GM12865 (cell line): ENCODE results near the gene CNNM2.

ENCODE experiments used
- DNase-seq: peaks from one replicate; pipeline ENCODE4 v3.0.0; 2010; ENCODE audit warnings: low read depth
- H3K4me3 ChIP-seq: 2 replicates; pipeline ENCODE4 v1.5.1; 2011; ENCODE audit warnings: mild to moderate bottlenecking, low read depth, low read length, control low read depth
- CTCF ChIP-seq: IDR thresholded peaks from 2 replicates; pipeline ENCODE4 v1.5.1; 2011; ENCODE audit warnings: low read length, control low read depth, low read depth, inconsistent platforms; ENCODE audit not compliant: insufficient read depth; ENCODE audit errors: missing control alignments

CNNM2 gene

GRCh38 chr10:103025696-103026095 is 107.6 kb downstream of the CNNM2 start:
- H3K4me3 ChIP-seq: no peak overlapping the region
- DNase-seq: no peak
- no peak for TF ChIP-seq CTCF

DNA sequence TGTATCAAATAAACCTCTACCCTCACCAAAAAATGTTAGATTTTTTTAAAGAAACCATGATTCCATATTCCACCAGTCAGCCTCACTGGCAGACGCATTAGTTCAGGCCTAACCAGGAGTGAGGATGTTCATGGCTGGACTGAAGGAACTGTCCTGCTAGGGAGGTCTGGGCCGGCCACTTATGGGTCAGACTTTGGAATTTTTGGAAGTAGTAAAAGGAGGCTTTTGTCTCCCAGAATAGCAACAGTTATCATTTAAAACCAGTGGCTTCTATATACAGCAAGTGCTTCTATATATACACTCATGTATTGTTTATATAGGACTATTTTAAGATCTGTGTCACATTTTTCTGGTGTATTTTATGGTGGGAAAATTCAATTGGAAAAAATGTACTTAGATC is 120.5 kb downstream of the CNNM2 start:
- TF ChIP-seq CTCF: no peak
- no peak for DNase-seq
- no peak overlapping the region for H3K4me3 ChIP-seq

DNA sequence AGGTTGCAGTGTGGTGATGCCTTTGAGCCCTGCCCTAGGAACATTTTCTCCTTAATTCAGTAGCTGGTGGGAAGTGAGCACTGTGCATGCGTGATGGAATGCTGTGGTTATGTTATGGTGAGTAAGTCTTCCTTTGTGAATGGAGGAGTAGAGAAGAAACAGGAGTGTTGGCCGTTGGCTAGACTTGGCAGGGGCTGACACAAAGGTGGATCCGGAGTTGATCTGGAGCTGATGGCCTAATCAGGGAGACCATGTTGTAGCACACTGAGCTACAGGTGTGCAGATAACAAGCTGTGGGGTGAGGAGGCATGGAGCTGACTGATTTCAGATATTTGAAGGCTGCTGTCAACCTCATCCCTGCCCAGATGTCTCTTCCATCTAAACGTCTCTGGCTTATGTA is 122.3 kb downstream of the CNNM2 start:
- no peak for DNase-seq
- TF ChIP-seq CTCF: no peak
- no peak overlapping the region for H3K4me3 ChIP-seq

GRCh38 chr10:103041391-103041790 is 123.3 kb downstream of the CNNM2 start:
- DNase-seq: no peak
- no peak for TF ChIP-seq CTCF
- no peak overlapping the region for H3K4me3 ChIP-seq

DNA sequence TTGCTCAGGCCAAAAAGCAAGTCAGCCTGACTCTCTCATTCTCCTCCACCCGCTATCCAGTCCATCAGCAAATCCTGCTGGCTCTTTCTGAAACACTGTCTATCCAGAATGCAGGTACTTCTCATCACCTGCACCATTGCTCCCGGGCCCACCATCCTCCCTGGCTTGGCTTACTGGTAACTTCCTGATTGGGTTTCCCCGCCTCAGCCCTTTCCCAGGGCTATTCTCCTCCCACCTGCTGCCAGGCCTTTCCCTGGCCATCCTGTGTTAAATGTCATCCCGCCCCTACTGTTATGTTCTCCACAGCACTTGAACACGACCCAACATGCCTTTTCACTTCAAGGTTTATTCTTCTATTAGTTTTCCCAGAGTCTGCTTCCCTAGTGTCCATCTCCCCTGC is 124.0 kb downstream of the CNNM2 start:
- no peak overlapping the region for H3K4me3 ChIP-seq
- DNase-seq: no peak
- TF ChIP-seq CTCF: no peak

- TF ChIP-seq CTCF: no peak
- no peak for DNase-seq
- H3K4me3 ChIP-seq: no peak overlapping the region
These were observed 124.8 kb downstream of the CNNM2 start for GRCh38 chr10:103042908-103043307.

DNA sequence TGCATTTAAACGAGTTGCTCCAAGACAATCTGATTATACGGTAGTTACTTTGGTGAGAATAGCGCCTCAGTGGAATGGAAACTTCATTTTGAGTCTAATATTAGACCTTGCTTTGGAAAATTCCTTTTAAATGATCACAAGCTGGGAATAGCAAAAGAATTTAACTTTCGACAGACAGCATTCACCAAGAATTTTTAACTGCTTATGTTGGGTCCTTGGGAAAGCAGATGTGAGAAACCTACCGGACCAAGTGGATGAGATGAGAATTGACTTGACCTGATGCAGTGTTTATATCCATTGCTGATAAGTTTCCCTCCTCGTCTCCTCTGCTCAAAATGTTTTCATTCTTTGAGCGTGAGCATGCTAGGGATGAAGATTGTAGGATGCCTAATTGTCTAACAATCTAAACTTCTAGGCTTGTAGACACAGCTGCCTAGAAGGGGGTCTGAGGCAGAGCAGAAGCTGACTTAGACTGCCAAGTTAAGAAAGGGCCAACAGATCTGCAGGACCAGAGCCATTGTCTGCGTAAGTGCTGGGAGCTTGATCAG is 126.9 kb downstream of the CNNM2 start:
- DNase-seq: no peak
- TF ChIP-seq CTCF: no peak
- H3K4me3 ChIP-seq: no peak overlapping the region
